H1 (cell line): ENCODE data around the gene RAP2A.
A peak's percentile ranks its signal among the peaks of the same experiment; 100 is the strongest.

Source experiments
- CBX8 ChIP-seq: fragments of 300-800, 300-1000 bp; sonication (generic); IDR thresholded peaks from 2 replicates; pipeline ENCODE4 v1.7.1; 2016; ENCODE audit warnings: low read depth, low read length, borderline replicate concordance
- EZH2 ChIP-seq: fragments of 200-600 bp; sonication (generic); IDR thresholded peaks from 2 replicates; pipeline ENCODE4 v1.7.1; 2012; ENCODE audit warnings: low read depth, mild to moderate bottlenecking, moderate library complexity, low read length, inconsistent platforms; ENCODE audit not compliant: severe bottlenecking
- KDM1A ChIP-seq: fragments of 200-600, 300-600 bp; sonication (generic); IDR thresholded peaks from 2 replicates; pipeline ENCODE4 v1.7.1; 2016; ENCODE audit warnings: mild to moderate bottlenecking, low read length, borderline replicate concordance
- MAFK ChIP-seq: IDR thresholded peaks from 2 replicates; pipeline ENCODE4 v1.6.1; 2012; ENCODE audit warnings: low read depth, mild to moderate bottlenecking, improper control_type of control experiment, low read length
- RBBP5 ChIP-seq: IDR thresholded peaks from 2 replicates; pipeline ENCODE4 v1.7.1; 2012; ENCODE audit warnings: low read depth, mild to moderate bottlenecking, inconsistent platforms, low read length, moderate library complexity, borderline replicate concordance
- RXRA ChIP-seq: IDR thresholded peaks from 2 replicates; pipeline ENCODE4 v1.6.1; 2011; ENCODE audit warnings: low read depth, mild to moderate bottlenecking, low read length, moderate library complexity; ENCODE audit not compliant: insufficient read depth
- YY1 ChIP-seq: IDR thresholded peaks from 2 replicates; pipeline ENCODE4 v1.6.1; 2011; ENCODE audit warnings: low read depth, mild to moderate bottlenecking, low read length
- TF ChIP-seq, protein P1 (sequence below), 3 experiments: IDR thresholded peaks; 1 replicate in 2 of 3; 2 replicates in 1 of 3; pipeline versions ENCODE4 v1.5.1 to v1.6.1; 2011; ENCODE audit warnings: low read length in 3 of 3, mild to moderate bottlenecking in 3 of 3, inconsistent platforms in 2 of 3, low read depth in 1 of 3, moderate library complexity in 1 of 3; ENCODE audit not compliant: insufficient read depth in 1 of 3; ENCODE audit errors: control extremely low read depth in 1 of 3
- TF ChIP-seq, protein P2 (sequence below): IDR thresholded peaks from 2 replicates; pipeline ENCODE4 v1.6.1; 2011; ENCODE audit warnings: low read length, improper control_type of control experiment

DNA sequence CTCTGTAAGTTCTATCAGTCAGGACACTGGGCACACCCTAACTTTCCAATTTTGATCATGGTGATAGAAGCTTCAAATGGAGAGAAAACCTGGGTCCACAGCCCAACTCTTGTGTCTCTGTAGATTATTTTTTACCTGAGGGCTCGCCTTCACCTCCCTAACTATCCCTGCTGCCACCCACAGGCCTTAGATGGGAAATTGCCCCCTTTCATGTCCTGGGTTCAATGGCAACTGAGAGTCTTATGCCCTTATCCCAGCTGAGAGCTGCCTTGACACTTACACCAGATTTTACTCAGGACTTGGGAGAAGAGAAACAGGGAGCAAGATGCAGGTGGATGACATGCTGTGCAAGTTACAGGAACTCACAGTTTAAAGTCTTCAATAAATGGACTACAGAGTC is 81.7 kb downstream of the RAP2A start:
- no peak for TF ChIP-seq CBX8
- TF ChIP-seq, protein P1, sequence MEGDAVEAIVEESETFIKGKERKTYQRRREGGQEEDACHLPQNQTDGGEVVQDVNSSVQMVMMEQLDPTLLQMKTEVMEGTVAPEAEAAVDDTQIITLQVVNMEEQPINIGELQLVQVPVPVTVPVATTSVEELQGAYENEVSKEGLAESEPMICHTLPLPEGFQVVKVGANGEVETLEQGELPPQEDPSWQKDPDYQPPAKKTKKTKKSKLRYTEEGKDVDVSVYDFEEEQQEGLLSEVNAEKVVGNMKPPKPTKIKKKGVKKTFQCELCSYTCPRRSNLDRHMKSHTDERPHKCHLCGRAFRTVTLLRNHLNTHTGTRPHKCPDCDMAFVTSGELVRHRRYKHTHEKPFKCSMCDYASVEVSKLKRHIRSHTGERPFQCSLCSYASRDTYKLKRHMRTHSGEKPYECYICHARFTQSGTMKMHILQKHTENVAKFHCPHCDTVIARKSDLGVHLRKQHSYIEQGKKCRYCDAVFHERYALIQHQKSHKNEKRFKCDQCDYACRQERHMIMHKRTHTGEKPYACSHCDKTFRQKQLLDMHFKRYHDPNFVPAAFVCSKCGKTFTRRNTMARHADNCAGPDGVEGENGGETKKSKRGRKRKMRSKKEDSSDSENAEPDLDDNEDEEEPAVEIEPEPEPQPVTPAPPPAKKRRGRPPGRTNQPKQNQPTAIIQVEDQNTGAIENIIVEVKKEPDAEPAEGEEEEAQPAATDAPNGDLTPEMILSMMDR (IDR thresholded peaks at IDR 0.05; ENCODE audit: control extremely low read depth in 1 of 3, insufficient read depth in 1 of 3, low read depth in 1 of 3, low read length in 3 of 3), result peak; percentile 14 to 43 (median 19); a peak in 3 of 4 replicates
- TF ChIP-seq EZH2, result no peak
- TF ChIP-seq, protein P2, sequence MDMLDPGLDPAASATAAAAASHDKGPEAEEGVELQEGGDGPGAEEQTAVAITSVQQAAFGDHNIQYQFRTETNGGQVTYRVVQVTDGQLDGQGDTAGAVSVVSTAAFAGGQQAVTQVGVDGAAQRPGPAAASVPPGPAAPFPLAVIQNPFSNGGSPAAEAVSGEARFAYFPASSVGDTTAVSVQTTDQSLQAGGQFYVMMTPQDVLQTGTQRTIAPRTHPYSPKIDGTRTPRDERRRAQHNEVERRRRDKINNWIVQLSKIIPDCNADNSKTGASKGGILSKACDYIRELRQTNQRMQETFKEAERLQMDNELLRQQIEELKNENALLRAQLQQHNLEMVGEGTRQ, result no peak
- TF ChIP-seq YY1, result no peak
- TF ChIP-seq MAFK, result no peak
- no peak for TF ChIP-seq RXRA
- TF ChIP-seq RBBP5, result no peak
- no peak for TF ChIP-seq KDM1A
